ENCODE measurements around the gene LIFR.

LIFR gene

GRCh38 chr5:38434966-38435705, 121.3 kb downstream of the LIFR start:
- no peak for FAIRE-seq

- no peak for FAIRE-seq
Observed at GRCh38 chr5:38433160-38433861, 123.1 kb downstream of the LIFR start.

- FAIRE-seq, result no peak
Observed at GRCh38 chr5:38431242-38431853, 125.1 kb downstream of the LIFR start.

- FAIRE-seq, result no peak
Observed at GRCh38 chr5:38426986-38427950, 129.2 kb downstream of the LIFR start.

- FAIRE-seq, result no peak
Observed at GRCh38 chr5:38426490-38426889, 130.0 kb downstream of the LIFR start.
